HK-2 (cell line): ENCODE results near the gene CHN1.

Experiments used
- DNase-seq: peaks from one replicate; pipeline ENCODE4 v3.0.0-alpha.2; 2018; ENCODE audit not compliant: unreplicated experiment

The CHN1 gene

GRCh38 chr2:175011505-175011904, 6.3 kb upstream of the CHN1 start:
- no peak for DNase-seq

DNA sequence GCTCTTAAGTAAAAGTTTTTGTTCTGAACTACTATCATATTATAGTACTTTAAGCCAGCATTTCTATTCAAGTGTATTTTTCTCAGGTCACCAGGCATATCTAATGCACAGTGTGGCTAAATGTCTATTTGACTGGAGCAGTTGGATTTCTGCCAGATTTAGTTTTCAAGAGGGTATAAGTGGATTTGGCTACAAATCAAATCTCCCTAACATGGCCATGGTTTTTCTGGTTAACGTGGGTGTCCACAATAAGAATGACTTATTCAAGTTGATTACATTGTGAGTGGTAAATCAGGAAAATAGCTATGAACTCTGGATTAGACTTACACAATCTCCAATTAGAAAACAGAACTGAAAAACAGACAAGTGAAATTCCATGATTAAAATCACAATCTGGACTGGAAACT, 5.7 kb upstream of the CHN1 start:
- DNase-seq: no peak

GRCh38 chr2:175009917-175010621, 4.9 kb upstream of the CHN1 start:
- DNase-seq: no peak

- DNase-seq: no peak
Observed at GRCh38 chr2:175008801-175009495, 3.8 kb upstream of the CHN1 start.

- DNase-seq: no peak
Observed at GRCh38 chr2:175008009-175008408, 2.8 kb upstream of the CHN1 start.

GRCh38 chr2:175007510-175007909, 2.3 kb upstream of the CHN1 start:
- no peak for DNase-seq

- no peak for DNase-seq
Observed at GRCh38 chr2:175006281-175006680, 1.1 kb upstream of the CHN1 start.

GRCh38 chr2:175005733-175006264, 618 bp upstream of the CHN1 start:
- no peak for DNase-seq

GRCh38 chr2:175004730-175004979, 526 bp downstream of the CHN1 start:
- no peak for DNase-seq

DNA sequence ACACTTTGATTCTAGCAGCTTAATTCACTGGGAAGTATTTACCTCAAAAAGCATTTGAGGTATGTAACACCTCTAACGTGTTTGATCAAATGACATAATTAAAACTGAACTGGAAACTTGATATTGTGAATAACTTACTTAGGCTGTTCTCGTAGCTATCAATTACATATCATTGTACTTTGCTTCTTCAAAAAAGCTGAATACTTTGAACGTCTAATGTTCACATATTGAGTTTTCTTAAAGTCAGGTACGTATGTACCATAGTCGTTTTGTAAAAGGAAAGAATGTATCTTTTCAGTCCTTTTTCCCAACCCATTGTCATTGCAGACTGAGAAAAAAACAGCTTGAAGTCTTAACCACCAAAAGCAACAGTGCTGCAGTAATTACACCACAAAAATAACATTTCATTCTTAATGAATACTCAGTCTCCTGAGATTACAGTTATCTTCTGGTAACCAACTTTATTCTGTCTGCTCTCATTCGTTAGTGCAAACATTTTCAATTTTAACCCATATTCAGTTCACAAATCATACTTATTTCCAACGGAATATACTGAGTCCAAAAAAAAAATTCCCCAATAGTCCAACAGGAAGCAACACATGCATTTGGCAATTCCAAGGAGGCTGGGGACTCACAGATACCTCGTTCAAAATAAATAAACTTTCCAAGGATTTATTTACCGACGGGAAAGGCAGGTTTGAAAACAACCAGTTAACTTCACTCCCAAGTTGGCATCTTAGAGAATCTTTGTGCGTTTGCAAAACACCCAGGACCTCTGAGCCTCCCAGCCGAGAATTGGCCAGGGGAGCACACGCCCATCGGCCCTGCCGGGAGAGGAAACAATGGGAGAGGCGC, 1.1 kb downstream of the CHN1 start:
- DNase-seq: no peak

GRCh38 chr2:175002547-175003274, 2.5 kb downstream of the CHN1 start:
- no peak for DNase-seq

DNA sequence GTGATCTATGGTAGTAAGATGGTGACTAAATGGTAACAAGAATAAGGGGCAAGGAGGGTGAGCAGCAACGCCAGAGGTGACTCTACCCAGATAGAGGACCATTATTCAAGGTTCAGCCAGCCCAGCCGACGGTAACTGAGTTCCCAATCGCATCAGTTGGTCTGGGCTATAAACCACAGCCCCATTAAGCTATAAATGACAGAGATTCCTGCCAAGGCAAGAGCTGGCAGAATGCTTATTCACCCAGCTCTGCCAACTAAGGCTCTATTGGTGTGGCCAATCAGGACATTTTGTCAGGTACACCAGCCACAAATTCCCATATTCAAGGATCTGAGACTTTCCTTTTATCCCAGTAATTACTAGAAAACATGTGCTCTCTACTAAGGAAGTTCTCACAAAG, 3.6 kb downstream of the CHN1 start:
- DNase-seq: no peak

GRCh38 chr2:174997110-174997509, 8.1 kb downstream of the CHN1 start:
- no peak for DNase-seq

DNA sequence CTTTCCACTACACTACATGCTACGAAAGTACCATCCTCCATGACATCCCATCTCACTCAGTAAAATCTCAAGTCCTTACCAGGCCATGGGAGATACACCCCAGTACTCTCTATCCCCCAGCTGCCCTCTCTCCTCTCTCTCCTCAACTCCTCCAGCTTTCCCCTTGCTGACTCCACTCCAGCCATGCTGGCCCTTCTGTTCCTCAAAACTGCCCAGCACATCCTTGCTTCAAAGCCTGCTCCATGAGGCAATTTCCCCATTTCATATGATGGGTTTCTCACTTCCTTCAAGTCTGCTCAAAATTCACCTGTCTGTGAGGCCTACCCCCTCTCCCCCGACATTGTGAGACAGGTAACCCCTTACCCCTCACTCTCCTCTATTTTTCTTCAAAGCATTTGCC, 8.6 kb downstream of the CHN1 start:
- DNase-seq: no peak

DNA sequence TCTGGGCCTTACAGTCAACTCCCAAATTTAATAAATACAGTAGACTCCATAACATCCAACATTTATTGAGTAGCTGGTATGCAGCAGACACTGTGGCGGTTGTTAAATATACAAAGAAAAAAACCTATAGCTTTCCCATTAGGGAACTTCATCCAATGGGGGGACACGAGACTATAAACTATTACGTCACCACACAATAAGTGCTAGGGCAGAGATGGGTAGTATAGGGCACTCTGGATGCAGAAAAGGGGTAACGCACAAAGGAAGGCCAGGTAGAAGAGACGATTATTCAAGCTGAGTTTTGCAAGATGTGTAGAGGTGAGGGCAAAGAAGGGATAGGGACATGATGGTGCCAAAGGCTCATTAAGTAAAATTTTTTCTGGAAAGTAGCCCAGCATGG, 10.8 kb downstream of the CHN1 start:
- DNase-seq: no peak

- DNase-seq: no peak
Observed at GRCh38 chr2:174992886-174993285, 12.3 kb downstream of the CHN1 start.

- no peak for DNase-seq
Observed at GRCh38 chr2:174985614-174986013, 19.6 kb downstream of the CHN1 start.

DNA sequence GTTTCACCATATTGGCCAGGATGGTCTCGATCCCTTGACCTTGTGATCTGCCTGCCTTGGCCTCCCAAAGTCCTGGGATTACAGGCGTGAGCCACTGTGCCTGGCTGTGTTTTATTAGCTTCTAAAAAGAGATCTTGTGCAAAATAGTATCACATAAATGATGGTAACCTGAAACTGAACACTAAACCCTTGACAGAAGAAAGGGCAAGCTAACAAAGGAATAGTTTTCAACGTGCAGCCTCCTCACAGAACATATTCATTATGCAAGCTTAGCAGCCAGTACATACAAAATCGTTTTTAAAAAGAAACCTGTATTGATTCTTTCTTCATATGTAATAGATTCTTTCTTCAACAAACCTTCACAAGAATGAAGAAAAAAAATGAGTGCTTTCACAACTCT, 20.6 kb downstream of the CHN1 start:
- no peak for DNase-seq

DNA sequence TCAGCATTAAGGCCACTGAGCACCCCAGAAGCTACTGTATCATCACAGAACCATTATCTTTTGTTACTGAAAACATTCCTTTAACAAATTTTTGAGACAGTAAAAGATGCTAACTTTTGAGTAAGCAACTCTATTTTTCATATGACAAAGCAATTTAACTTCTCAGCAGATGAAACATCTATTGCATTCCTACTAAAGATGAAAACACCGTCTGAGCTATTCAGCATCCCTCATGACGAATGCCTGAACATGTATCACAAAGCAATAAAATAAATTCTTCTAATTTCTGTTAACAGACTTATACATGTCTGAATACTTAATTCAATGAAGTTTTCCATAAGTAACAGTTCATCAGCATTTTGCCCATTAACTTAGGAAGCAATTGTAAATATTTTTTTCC, 23.9 kb downstream of the CHN1 start:
- DNase-seq: no peak

- DNase-seq: no peak
Observed at GRCh38 chr2:174979996-174980395, 25.2 kb downstream of the CHN1 start.

- no peak for DNase-seq
Observed at GRCh38 chr2:174977364-174977763, 27.8 kb downstream of the CHN1 start.

- DNase-seq: no peak
Observed at GRCh38 chr2:174974131-174974530, 31.1 kb downstream of the CHN1 start.
